ENCODE data around the gene TAGLN3.

Gene TAGLN3

DNA sequence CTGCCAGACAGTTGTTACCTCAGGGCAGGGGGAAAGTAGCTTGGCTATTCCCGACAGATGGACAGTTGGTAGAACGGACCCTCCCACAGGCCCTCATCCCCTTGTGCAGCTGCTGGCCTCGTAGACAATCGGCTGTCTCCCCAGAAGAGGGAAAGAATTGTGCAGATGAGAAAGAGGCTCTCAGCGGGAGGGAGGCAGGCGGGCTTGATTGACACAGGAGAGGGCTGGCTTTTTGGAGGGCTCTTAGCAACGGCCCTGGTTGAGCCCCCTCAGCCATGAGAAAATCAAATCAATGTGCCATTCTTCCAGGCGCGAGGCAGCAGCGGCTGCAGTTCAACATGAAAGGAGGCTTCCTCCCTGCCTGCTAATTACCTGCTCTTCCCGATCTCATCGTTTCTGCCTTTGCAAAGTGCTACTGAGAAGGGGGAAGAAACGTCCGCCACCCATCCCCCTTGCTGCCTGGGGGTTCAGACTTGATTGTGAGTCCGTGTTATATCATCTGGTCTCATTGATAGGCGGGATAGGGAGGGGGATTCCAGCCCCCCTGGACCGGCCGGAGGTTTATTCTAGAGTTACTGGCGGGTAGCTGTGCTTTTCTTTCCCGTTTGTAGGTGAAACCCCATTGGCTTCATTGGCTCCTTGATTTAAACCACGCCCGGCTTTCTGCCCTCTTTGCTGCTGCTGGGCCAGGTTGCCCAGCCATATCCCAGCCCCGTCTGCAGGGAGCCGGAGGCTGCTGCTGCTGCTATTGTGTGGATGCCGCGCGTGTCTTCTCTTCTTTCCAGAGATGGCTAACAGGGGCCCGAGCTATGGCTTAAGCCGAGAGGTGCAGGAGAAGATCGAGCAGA is at the start of gene TAGLN3:
TAGLN3 (plus strand) TSS at position 287 of the 848 bp plus-strand sequence; CDS start at position 788, 501 bp downstream.
- H3K4me3 Mint-ChIP-seq, result peak within 1 kb of the TSS; percentile 41
- H3K27ac Mint-ChIP-seq, result no peak within 1 kb of the TSS
- no peaks in the 10 kb centered on the region for H3K36me3 Mint-ChIP-seq (ENCODE audit: low read depth)
- intact Hi-C loops (cut with micrococcal nuclease), result no loop called here
- no peaks in the 10 kb centered on the region for H3K9me3 Mint-ChIP-seq
- peaks cover 44% of the 10 kb centered on the region for H3K27me3 Mint-ChIP-seq
- H3K4me1 Mint-ChIP-seq (ENCODE audit: low read depth), result peaks cover 22% of the 10 kb centered on the region

DNA sequence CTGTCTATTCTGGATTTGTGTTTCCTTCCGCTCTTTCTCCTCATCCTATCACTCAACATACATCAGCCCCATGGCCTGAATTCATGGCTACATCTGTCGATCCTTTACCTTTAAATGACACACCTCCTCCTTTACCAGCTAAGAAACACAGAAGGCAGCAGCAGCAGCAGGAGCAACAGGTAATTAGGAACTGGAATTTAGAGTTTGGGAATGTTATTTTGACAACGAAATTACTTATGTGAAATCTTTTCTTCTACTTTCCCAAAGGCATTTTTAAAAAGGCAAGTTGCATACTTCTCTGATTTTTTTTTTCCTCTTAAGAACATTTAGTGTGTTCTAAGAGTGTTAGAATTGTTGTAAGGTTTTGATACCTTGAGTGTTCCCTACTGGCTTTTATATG is 49.0 kb upstream of the TAGLN3 start:
- Mint-ChIP-seq H3K27ac (no peak overlapping the region), H3K36me3 (ENCODE audit: low read depth) (no peaks in the 10 kb centered on the region), H3K9me3 (no peaks in the 10 kb centered on the region), H3K27me3 (no peaks in the 10 kb centered on the region), H3K4me3 (no peak overlapping the region), H3K4me1 (ENCODE audit: low read depth) (no peaks in the 10 kb centered on the region)
- intact Hi-C loops (cut with micrococcal nuclease), result no loop called here

DNA sequence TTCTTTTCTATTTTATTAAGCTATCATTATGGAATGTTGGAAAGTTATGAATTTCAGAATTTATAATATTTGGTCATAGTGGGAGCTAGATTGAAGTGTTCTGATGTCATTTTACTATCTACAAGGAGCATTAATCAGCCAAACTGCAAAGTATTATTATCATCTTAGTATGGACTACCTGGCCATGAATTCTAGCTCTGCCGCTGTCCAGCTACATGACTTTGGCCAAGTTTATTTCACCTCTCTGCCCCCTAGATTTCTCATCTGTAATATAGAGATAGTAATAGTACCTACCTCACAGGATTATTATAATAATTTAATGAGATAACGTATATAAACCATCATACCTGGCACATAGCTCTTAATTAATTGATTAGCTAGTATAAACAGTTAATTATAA is 47.7 kb upstream of the TAGLN3 start:
- intact Hi-C loops (cut with micrococcal nuclease), result no loop called here
- Mint-ChIP-seq H3K4me1 (ENCODE audit: low read depth) (no peaks in the 10 kb centered on the region), H3K36me3 (ENCODE audit: low read depth) (no peaks in the 10 kb centered on the region), H3K4me3 (no peak overlapping the region), H3K27ac (no peak overlapping the region), H3K9me3 (no peaks in the 10 kb centered on the region), H3K27me3 (no peaks in the 10 kb centered on the region)

GRCh38 chr3:111952086-111952485 is 46.6 kb upstream of the TAGLN3 start:
- intact Hi-C loops (cut with micrococcal nuclease), result no loop called here
- no peak overlapping the region for H3K27ac Mint-ChIP-seq
- H3K4me1 Mint-ChIP-seq (ENCODE audit: low read depth), result no peaks in the 10 kb centered on the region
- H3K4me3 Mint-ChIP-seq, result no peak overlapping the region
- H3K9me3 Mint-ChIP-seq, result no peaks in the 10 kb centered on the region
- H3K36me3 Mint-ChIP-seq (ENCODE audit: low read depth), result no peaks in the 10 kb centered on the region
- H3K27me3 Mint-ChIP-seq, result no peaks in the 10 kb centered on the region

DNA sequence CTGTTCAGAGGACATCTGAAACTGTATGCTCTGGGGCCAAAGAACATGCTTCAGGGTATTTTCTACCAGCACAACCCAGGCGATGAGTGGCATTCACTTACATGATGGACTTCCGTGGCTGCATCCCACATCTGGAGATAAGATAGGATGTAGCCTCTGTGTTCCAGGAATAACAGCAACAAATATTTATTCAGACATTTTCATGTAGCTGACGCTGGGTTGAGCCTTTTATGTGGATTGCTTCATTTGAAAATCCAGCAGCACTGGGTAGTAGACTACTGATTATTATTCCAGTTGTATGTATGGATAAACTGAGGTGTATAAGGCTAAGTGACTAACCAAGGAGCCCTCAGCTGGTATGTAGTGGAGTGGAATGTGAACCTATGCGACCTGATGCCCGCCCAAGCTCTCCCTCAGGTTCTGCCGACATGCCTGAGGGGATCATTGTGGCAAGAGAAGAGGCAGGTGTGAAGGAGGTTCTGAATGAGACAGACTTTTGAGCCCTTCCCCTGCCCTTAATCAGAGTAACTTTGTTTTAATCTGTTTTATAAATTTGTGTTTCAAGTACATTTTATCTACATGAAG is 45.8 kb upstream of the TAGLN3 start:
- no peaks in the 10 kb centered on the region for H3K36me3 Mint-ChIP-seq (ENCODE audit: low read depth)
- intact Hi-C loops (cut with micrococcal nuclease), result no loop called here
- H3K4me3 Mint-ChIP-seq, result no peak overlapping the region
- no peaks in the 10 kb centered on the region for H3K27me3 Mint-ChIP-seq
- H3K4me1 Mint-ChIP-seq (ENCODE audit: low read depth), result no peaks in the 10 kb centered on the region
- H3K27ac Mint-ChIP-seq, result no peak overlapping the region
- H3K9me3 Mint-ChIP-seq, result no peaks in the 10 kb centered on the region

DNA sequence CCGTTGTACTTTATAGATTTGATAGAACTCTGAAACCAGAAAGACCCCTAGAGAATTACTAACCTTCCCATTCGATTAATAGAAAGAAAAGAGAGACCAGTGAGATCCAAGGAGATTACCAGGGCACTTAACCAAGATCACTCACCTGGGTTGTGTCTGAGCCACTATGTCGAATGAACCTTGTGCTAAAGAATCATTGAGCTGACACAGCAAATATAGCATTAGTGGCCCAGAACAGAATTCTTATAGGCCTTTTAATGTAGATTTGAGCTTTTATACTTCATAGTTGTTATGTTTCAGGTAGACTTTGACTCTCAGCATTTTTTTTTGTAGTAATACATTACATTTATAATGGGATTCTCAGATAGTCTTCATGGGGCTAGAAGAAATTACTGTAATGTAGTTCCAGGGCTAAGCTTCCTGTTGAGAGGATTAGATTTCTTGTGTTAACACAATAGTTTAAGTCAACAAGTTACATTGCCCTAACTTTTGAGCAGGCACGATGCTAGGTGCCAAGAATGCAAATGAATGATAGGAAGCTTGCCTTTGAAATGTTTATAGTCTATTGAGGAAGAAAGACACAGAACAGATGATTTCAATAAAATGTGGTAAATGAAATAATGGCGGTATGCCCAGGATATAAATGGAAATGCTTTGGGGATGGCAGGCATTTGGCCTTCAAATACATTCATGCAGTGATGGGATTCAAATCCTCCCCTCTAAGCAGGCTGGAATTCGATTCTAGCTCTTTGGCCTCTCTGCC is 44.3 kb upstream of the TAGLN3 start:
- intact Hi-C loops (cut with micrococcal nuclease), result no loop called here
- H3K27ac Mint-ChIP-seq, result no peak overlapping the region
- H3K4me3 Mint-ChIP-seq, result no peak overlapping the region
- no peaks in the 10 kb centered on the region for H3K9me3 Mint-ChIP-seq
- H3K27me3 Mint-ChIP-seq, result no peaks in the 10 kb centered on the region
- no peaks in the 10 kb centered on the region for H3K4me1 Mint-ChIP-seq (ENCODE audit: low read depth)
- H3K36me3 Mint-ChIP-seq (ENCODE audit: low read depth), result no peaks in the 10 kb centered on the region

- Mint-ChIP-seq H3K27me3 (no peaks in the 10 kb centered on the region), H3K27ac (no peak overlapping the region), H3K4me1 (ENCODE audit: low read depth) (no peaks in the 10 kb centered on the region), H3K4me3 (no peak overlapping the region), H3K36me3 (ENCODE audit: low read depth) (no peaks in the 10 kb centered on the region), H3K9me3 (no peaks in the 10 kb centered on the region)
- intact Hi-C loops (cut with micrococcal nuclease), result no loop called here
Observed at GRCh38 chr3:111955876-111956275, 42.8 kb upstream of the TAGLN3 start.

DNA sequence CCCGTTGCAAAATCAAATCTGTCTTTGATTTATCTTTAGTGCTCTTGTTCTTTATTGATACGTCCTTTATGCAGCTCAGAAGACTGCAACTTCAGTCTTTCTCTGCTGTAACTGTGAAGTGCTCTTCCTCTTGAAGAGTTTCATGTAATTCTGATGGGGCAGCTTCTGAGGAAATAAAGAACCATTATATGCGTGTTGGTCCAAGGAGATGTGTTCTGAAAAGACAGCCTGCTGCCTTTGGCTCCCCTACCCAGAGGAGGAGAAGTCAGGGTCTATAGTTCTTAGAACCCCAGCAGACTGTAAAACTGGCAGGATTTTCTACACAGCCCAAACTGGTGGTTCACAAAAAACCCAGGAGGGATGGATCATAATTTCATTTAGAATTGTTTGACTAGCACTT is 42.3 kb upstream of the TAGLN3 start:
- no peak overlapping the region for H3K27ac Mint-ChIP-seq
- no peaks in the 10 kb centered on the region for H3K9me3 Mint-ChIP-seq
- H3K4me1 Mint-ChIP-seq (ENCODE audit: low read depth), result no peaks in the 10 kb centered on the region
- H3K4me3 Mint-ChIP-seq, result no peak overlapping the region
- no peaks in the 10 kb centered on the region for H3K27me3 Mint-ChIP-seq
- no peaks in the 10 kb centered on the region for H3K36me3 Mint-ChIP-seq (ENCODE audit: low read depth)
- intact Hi-C loops (cut with micrococcal nuclease), result no loop called here

DNA sequence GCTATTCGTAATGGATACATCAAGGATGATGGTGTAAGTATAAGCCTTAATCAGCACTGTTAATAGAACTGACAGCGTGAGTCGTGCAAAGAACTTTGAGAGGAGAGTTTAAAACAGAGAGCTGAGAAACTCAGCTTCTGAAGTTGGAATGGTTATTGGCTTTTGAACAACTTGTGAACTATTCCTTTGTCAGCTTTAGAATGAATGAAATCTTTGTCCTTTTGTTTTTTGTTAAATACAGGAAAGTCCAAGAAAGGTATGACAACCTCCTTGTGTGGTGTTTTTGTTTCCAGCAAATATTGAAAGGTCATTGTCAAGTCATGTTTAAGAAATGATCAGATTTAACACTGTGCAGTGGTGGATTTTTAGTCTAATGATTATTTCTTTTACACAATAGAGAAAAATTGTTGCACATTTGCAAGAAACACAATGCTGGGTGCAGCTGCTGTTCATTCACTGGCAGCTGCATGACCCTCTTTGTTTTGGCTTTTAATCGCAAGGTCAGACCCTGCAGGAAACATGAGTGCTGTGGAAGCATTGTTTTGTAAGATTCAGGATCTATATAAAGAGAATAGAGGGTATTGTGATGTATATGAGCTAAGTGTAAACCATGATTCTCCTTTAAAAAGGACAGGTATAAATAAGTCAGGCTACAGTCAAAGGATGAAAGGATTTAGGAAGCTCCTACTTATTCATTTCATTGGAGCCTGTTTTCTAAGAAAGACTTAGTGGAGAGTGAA is 41.6 kb upstream of the TAGLN3 start:
- intact Hi-C loops (cut with micrococcal nuclease), result no loop called here
- Mint-ChIP-seq H3K4me3 (no peak overlapping the region), H3K36me3 (ENCODE audit: low read depth) (no peaks in the 10 kb centered on the region), H3K9me3 (no peaks in the 10 kb centered on the region), H3K4me1 (ENCODE audit: low read depth) (no peaks in the 10 kb centered on the region), H3K27me3 (no peaks in the 10 kb centered on the region), H3K27ac (no peak overlapping the region)

DNA sequence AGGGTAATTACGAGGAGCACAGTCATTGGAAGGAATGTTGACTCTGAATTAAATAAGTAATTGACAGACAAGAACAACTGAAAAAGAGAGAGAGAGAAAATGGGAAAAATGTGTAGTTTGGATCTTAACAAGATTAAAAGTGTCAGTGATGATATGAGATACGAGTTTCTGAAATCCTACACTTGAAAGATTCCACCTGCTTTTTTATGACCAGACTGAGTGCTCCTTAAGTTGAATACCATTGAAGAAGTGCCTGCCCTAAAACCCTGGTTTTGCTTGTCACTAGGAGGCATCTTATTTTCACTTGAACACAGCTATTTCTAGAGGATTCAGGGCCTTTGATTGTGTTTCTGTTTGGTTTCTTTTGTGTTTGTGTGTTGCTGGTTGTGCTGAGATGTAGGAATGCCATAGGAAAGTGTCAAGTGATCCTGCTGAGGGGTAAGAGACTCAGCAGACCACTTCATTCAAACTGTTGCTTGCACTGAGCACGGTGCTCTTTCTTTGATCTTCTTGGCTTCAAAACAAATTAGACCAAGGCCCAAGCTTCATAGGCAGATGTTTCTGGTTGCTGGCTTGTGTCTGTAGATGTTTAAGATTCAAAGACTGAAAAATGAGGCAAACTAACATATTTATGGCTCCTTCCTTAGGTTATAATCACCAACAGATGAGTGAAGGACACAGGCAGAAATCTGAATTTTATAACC is 37.1 kb upstream of the TAGLN3 start:
- intact Hi-C loops (cut with micrococcal nuclease), result no loop called here
- Mint-ChIP-seq H3K27ac (no peak overlapping the region), H3K4me3 (no peak overlapping the region), H3K27me3 (no peaks in the 10 kb centered on the region), H3K36me3 (ENCODE audit: low read depth) (no peaks in the 10 kb centered on the region), H3K4me1 (ENCODE audit: low read depth) (no peaks in the 10 kb centered on the region), H3K9me3 (no peaks in the 10 kb centered on the region)

DNA sequence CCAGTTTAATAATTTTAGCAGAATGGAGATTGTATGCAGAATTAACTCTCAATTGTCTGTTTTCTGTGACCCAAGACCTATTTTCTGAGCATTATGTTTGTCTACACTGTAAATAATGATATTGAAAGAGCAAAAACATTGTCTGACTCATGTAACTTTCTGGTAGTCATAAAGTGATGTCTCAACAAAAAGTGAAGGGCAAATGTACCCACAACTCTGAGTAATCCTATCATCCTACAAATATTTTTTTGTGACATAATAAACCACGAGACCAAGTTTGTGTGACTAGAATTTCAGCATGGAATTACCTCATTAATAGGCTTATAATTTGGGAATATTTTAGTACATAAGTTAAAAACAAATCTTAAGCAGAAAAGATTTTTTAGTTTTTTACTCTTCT is 35.3 kb upstream of the TAGLN3 start:
- intact Hi-C loops (cut with micrococcal nuclease), result no loop called here
- H3K36me3 Mint-ChIP-seq (ENCODE audit: low read depth), result no peaks in the 10 kb centered on the region
- H3K27me3 Mint-ChIP-seq, result no peaks in the 10 kb centered on the region
- H3K27ac Mint-ChIP-seq, result no peak overlapping the region
- no peak overlapping the region for H3K4me3 Mint-ChIP-seq
- H3K9me3 Mint-ChIP-seq, result no peaks in the 10 kb centered on the region
- peaks cover 11% of the 10 kb centered on the region for H3K4me1 Mint-ChIP-seq (ENCODE audit: low read depth)

- Mint-ChIP-seq H3K4me3 (no peak overlapping the region), H3K27ac (no peak overlapping the region), H3K36me3 (ENCODE audit: low read depth) (no peaks in the 10 kb centered on the region), H3K27me3 (no peaks in the 10 kb centered on the region), H3K4me1 (ENCODE audit: low read depth) (peaks cover 11% of the 10 kb centered on the region), H3K9me3 (no peaks in the 10 kb centered on the region)
- intact Hi-C loops (cut with micrococcal nuclease), result loop anchor here (5.0 kb wide), 2 partner anchors 103 to 388 kb away; no protein-coding TSS in a partner anchor
Observed at GRCh38 chr3:111965484-111965883, 33.2 kb upstream of the TAGLN3 start.

DNA sequence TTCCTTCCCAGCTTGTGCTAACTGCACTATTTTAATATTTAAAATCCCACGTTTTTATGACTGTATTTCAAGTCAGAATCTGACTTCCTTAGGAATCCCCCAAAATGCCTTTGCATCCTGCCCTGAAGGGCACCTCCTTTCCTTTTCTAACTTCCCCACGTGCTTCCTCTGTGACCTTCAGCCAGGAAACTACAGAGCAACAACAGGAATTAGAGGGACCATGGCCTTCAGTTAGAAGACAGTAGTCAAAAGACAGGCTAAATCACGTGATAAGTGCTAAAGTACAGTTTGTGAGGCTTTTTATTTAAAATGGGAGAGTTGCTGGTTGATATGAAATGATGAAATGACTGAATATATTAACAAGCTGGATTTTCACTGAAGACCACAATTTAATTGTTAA is 31.7 kb upstream of the TAGLN3 start:
- H3K27ac Mint-ChIP-seq, result peak overlapping the region; percentile 47
- no peaks in the 10 kb centered on the region for H3K27me3 Mint-ChIP-seq
- no peaks in the 10 kb centered on the region for H3K36me3 Mint-ChIP-seq (ENCODE audit: low read depth)
- no peaks in the 10 kb centered on the region for H3K9me3 Mint-ChIP-seq
- intact Hi-C loops (cut with micrococcal nuclease), result loop anchor here (1.0 to 5.0 kb wide), 4 partner anchors 105 to 390 kb away; no protein-coding TSS in a partner anchor
- H3K4me1 Mint-ChIP-seq (ENCODE audit: low read depth), result peaks cover 11% of the 10 kb centered on the region
- H3K4me3 Mint-ChIP-seq, result no peak overlapping the region

All from dendritic cell treated with granulocyte-macrophage colony-stimulating factor and Interleukin-4, amounts not matched to agents 40 ng/mL and 50 ng/mL, for 4 days (primary cell).